ENCODE measurements around the gene SHMT2. TPM values are rescaled to one million over a fixed set of nuclear protein-coding genes. Genes with fewer than 3 reads are reported as not detected.
A peak's percentile ranks its signal among the peaks of the same experiment; 100 is the strongest.

Gene SHMT2
- total and polyA plus RNA-seq, 2 of the 4 experiments (the other 2 are of a cell fraction): 266 to 364 TPM

GRCh38 chr12:57280211-57281062 is 50.9 kb downstream of the SHMT2 start (continued):
- TF ChIP-seq USF2 (IDR thresholded peaks at IDR 0.05; ENCODE audit: low read depth, low read length): peak; percentile 80
- no peak for TF ChIP-seq RAD21 (IDR thresholded peaks at IDR 0.05; ENCODE audit: low read length)
- no peak for TF ChIP-seq CEBPB (IDR thresholded peaks at IDR 0.05; ENCODE audit: low read depth, low read length)
- TF ChIP-seq SMC3 (IDR thresholded peaks at IDR 0.05; ENCODE audit: low read depth, low read length): no peak
- no peak for TF ChIP-seq CHD1 (IDR thresholded peaks at IDR 0.05; ENCODE audit: low read depth, low read length)
- peak; percentile 40; the same call in 1 of the 2 replicates for TF ChIP-seq MAFK (IDR thresholded peaks at IDR 0.05; ENCODE audit: low read depth, low read length)
- TF ChIP-seq POLR2A (IDR thresholded peaks at IDR 0.05; ENCODE audit: low read depth, low read length): peak; percentile 60; the same call in 1 of the 2 replicates
- 0 out of 2 replicates have a peak, but pooled peaks have one; percentile 50 for TF ChIP-seq RFX5 (IDR thresholded peaks at IDR 0.05; ENCODE audit: low read depth, low read length)

Data from IMR-90 (cell line).